A549 treated with Hydrocortisone at 1 μM for 4 hours (cell line): ENCODE results near the gene MRPS16. TPM values are rescaled to one million over a fixed set of nuclear protein-coding genes. Genes with fewer than 3 reads are reported as not detected.

Experiments
- total RNA-seq: library from RNA; stranded (reverse); fragments of 200-300 nt; extraction: Qiagen RNA extraction; gene quantifications from 5 replicates; pipeline ENCODE4 v1.2.3, GENCODE V29; 2022

MRPS16 gene
- total RNA-seq, result 120 to 198 TPM (median 179 TPM) in 5 replicates

GRCh38 chr10:73252445-73253224, at the start of gene MRPS16:
TSS of gene MRPS16 (minus strand) at chr10:73252644. CDS start at chr10:73252482, 162 bp downstream.

GRCh38 chr10:73246646-73247508, 5.6 kb downstream of the MRPS16 start, which contains the start of gene DNAJC9:
TSS of gene DNAJC9 (minus strand) at chr10:73247255. CDS start at chr10:73247189, 66 bp downstream.

Other genes starting within 250 kb of the MRPS16 start
- gene P4HA1, start 155.8 kb downstream of the MRPS16 start, total RNA-seq, result 18.2 to 32.1 TPM (median 22.0 TPM) in 5 replicates
- 2.6 to 3.9 TPM (median 3.4 TPM) in 5 replicates for gene NUDT13, start 142.2 kb downstream of the MRPS16 start, total RNA-seq
- 25.0 to 31.0 TPM (median 26.6 TPM) in 5 replicates for gene ECD, start 84.6 kb downstream of the MRPS16 start, total RNA-seq
- gene FAM149B1, start 84.5 kb downstream of the MRPS16 start, total RNA-seq, result 7.0 to 9.2 TPM (median 7.5 TPM) in 5 replicates
- gene DNAJC9, start 5.4 kb downstream of the MRPS16 start, total RNA-seq, result 49.0 to 53.3 TPM (median 50.4 TPM) in 5 replicates
- gene CFAP70, start 106.2 kb upstream of the MRPS16 start, total RNA-seq, result 0.10 to 0.18 TPM (median 0.12 TPM) in 5 replicates
- gene ANXA7, start 161.4 kb upstream of the MRPS16 start, total RNA-seq, result 113 to 130 TPM (median 115 TPM) in 5 replicates
- 0.37 to 0.59 TPM (median 0.48 TPM) in 5 replicates for gene MSS51, start 180.9 kb upstream of the MRPS16 start, total RNA-seq
- gene PPP3CB, start 243.4 kb upstream of the MRPS16 start, total RNA-seq, result 14.4 to 20.8 TPM (median 17.1 TPM) in 5 replicates